Thymus (tissue), 11 donors: ENCODE results near the gene C1orf159. TPM values are rescaled to one million over a fixed set of nuclear protein-coding genes. Genes with fewer than 3 reads are reported as not detected.
"Not testable (repeated sequence)": the region's sequence is repeated elsewhere in the genome, so short reads cannot be mapped to it uniquely, and the experiment has no call there.

ENCODE experiments used
- DNase-seq, 9 donors: peaks; one replicate each; pipeline ENCODE4 v3.0.0-alpha.2; 2013; ENCODE audit warnings: low spot score in 9 of 9, low read depth in 6 of 9, missing footprints in 1 of 9
- H3K27ac ChIP-seq, 2 donors: one replicate each; pipeline ENCODE4 v1.5.1; 2013; ENCODE audit warnings: control low read depth in 1 of 2, low read depth in 1 of 2, low read length in 1 of 2, mild to moderate bottlenecking in 1 of 2, moderate library complexity in 1 of 2
- H3K27me3 ChIP-seq, 2 donors: one replicate each; pipeline ENCODE4 v1.5.1; 2013; ENCODE audit warnings: low read length in 1 of 2; ENCODE audit not compliant: control insufficient read depth in 2 of 2, insufficient read depth in 1 of 2
- H3K36me3 ChIP-seq, 2 donors: one replicate each; pipeline ENCODE4 v1.5.1; 2013; ENCODE audit warnings: low read length in 1 of 2, mild to moderate bottlenecking in 1 of 2, moderate library complexity in 1 of 2; ENCODE audit not compliant: control insufficient read depth in 2 of 2, insufficient read depth in 2 of 2
- H3K4me1 ChIP-seq, 2 donors: one replicate each; pipeline ENCODE4 v1.5.1; 2013; ENCODE audit warnings: low read length in 2 of 2; ENCODE audit not compliant: control insufficient read depth in 2 of 2, insufficient read depth in 2 of 2
- H3K4me3 ChIP-seq, 2 donors: one replicate each; pipeline ENCODE4 v1.5.1; 2013; ENCODE audit warnings: low read length in 2 of 2, control low read depth in 1 of 2, mild to moderate bottlenecking in 1 of 2
- H3K9me3 ChIP-seq, 2 donors: one replicate each; pipeline ENCODE4 v1.5.1; 2013; ENCODE audit warnings: low read length in 1 of 2, mild to moderate bottlenecking in 1 of 2; ENCODE audit not compliant: control insufficient read depth in 2 of 2, insufficient read depth in 1 of 2
- WGBS: extraction: QIAGEN DNeasy Blood & Tissue Kit; methylation state at CpG from one replicate; pipeline ENCODE4 v1.1.7; 2013; 5-methylcytosine and 5-hydroxymethylcytosine counted together
- polyA plus RNA-seq: library from polyadenylated mRNA; stranded (reverse); fragments of 200-250 nt; gene quantifications from one replicate; pipeline ENCODE4 v1.2.3, GENCODE V29; 2013
- total RNA-seq: library from RNA; stranded (reverse); fragments of 120-200 nt; gene quantifications from one replicate; pipeline ENCODE4 v1.2.4, GENCODE V29; 2013
- donor health status: healthy.

The C1orf159 gene
- total and polyA plus RNA-seq, 2 donors: 5.0 to 17.8 TPM

DNA sequence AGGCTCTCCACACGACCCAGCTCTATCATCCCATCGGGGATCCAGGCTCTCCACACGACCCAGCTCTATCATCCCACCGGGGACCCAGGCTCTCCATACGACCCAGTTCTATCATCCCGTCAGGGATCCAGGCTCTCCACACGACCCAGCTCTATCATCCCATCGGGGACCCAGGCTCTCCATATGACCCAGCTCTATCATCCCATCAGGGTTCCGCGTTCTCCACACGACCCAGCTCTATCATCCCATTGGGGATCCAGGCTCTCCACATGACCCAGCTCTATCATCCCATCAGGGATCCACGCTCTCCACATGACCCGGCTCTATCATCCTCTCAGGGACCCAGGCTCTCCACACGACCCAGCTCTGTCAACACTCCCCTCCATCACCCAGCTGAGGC lies 37.3 kb upstream of the C1orf159 start:
- WGBS: 93% methylated on average over 14 of the region's 14 CpGs
- not testable (repeated sequence) for H3K4me3 ChIP-seq, H3K27ac ChIP-seq, DNase-seq, H3K36me3 ChIP-seq, H3K27me3 ChIP-seq
- peaks cover 0 to 28% of the 10 kb centered on the region in 2 donors for H3K9me3 ChIP-seq
- peaks cover 1 to 20% of the 10 kb centered on the region in 2 donors for H3K4me1 ChIP-seq

DNA sequence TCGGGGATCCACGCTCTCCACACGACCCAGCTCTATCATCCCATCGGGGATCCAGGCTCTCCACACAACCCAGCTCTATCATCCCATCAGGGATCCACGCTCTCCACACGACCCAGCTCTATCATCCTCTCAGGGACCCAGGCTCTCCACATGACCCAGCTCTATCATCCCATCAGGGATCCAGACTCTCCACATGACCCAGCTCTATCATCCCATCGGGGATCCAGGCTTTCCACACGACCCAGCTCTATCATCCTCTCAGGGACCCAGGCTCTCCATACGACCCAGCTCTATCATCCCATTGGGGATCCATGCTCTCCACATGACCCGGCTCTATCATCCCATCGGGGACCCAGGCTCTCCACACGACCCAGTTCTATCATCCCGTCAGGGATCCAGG lies 36.5 kb upstream of the C1orf159 start:
- 89% methylated on average over 13 of the region's 13 CpGs for WGBS
- H3K27ac ChIP-seq, H3K4me3 ChIP-seq, DNase-seq, H3K27me3 ChIP-seq, H3K36me3 ChIP-seq: not testable (repeated sequence)
- Histone ChIP-seq H3K4me1 (peaks cover 0 to 13% of the 10 kb centered on the region in 2 donors), H3K9me3 (peaks cover 0 to 28% of the 10 kb centered on the region in 2 donors)

DNA sequence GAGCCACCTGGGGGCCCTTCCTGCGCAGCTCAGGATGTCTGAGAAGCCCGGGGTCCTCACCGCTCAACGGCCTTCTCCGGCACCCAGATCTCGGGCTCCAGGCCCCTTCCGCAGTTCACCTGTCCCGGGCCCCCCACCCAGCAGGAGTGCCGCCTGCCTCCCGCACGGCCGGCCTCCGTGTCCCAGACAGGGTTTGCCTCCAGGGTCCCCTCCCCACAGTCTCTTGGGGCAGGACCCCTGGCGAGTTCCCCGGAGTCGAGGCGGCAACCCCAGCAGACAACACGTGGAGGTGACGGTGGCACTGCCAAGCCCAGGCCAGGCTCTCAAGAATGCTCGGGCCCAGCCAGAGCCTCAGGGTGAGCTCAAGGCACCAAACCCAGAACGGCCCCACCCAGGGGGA lies 35.4 kb upstream of the C1orf159 start:
- Histone ChIP-seq H3K27me3 (no peaks in the 10 kb centered on the region), H3K9me3 (peaks cover 0 to 25% of the 10 kb centered on the region in 2 donors), H3K36me3 (no peaks in the 10 kb centered on the region), H3K27ac (no peak overlapping the region), H3K4me3 (no peak overlapping the region), H3K4me1 (peaks cover 0 to 14% of the 10 kb centered on the region in 2 donors)
- no peak for DNase-seq
- WGBS: 97% methylated on average over 21 of the region's 21 CpGs

DNA sequence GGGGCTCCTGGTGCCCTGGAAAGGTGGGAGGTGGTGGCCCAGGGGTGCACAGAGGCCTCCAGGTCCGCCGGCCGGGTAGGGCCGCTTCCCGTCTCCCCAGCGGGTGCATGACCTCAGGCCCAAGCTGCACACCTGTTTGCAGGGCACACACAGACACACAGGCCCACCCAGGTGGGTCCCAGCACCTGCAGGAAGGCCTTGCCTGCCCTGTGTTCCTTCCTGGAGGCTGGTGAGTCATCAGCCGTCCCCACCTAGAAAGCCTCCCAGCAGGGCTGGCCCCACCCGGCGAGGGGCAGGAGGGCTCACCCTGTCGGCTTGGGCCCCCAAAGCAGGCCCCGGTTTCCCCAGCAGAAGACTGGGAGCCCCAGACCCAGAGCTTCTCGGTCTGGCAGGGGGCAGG lies 34.2 kb upstream of the C1orf159 start:
- Histone ChIP-seq H3K36me3 (no peaks in the 10 kb centered on the region), H3K27ac (no peak overlapping the region), H3K4me3 (no peak overlapping the region), H3K27me3 (no peaks in the 10 kb centered on the region), H3K4me1 (peaks cover 2 to 25% of the 10 kb centered on the region in 2 donors), H3K9me3 (peaks cover 0 to 14% of the 10 kb centered on the region in 2 donors)
- 44% methylated on average over 12 of the region's 12 CpGs for WGBS
- DNase-seq: peak in 1 of 9 donors; percentile 25

DNA sequence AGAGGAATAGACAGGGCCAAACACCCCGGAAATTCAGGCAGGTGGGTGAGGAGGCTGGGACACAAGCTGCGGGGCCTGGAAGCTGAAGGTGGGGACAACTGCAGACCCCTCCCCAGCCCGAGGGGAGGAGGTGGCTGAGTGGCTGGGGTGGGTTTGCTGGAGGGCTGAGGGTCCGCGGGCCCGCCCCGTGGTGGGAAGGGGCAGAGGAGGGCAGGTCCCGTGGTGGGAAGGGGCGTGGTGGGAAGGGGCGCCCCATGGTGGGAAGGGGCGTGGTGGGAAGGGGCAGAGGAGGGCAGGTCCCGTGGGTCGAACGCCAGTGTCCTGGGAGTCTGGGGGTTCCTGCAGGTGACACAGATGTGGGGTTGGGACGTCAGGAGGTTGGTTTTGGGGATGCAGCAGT lies 33.5 kb upstream of the C1orf159 start:
- no peak for DNase-seq

DNA sequence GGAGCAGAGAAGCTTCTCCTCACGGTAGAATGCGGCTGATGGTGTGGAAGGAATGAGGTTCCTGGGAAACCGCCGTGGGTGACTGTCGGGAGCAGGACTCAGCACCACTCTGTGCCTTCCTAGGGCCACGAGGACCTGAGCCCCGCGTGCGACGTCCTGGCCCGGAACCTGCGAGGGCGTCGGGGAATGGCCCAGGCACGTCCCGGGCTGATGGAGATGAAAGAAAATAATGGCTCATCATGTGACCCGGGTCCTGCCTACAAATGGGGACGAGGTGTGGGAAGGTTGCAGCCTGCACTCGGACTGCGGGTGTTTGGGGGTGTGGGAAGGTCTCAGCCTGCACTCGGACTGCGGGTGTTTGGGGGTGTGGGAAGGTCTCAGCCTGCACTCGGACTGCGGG lies 32.7 kb upstream of the C1orf159 start:
- H3K9me3 ChIP-seq: peaks cover 0 to 14% of the 10 kb centered on the region in 2 donors
- H3K27ac ChIP-seq: no peak overlapping the region
- H3K4me3 ChIP-seq: no peak overlapping the region
- H3K4me1 ChIP-seq: peaks cover 18 to 41% of the 10 kb centered on the region in 2 donors
- H3K36me3 ChIP-seq: no peaks in the 10 kb centered on the region
- H3K27me3 ChIP-seq: no peaks in the 10 kb centered on the region
- WGBS: 95% methylated on average over 24 of the region's 24 CpGs
- no peak for DNase-seq

More for the DNA sequence above, 33.5 kb upstream of the C1orf159 start:
- Histone ChIP-seq H3K4me1 (peaks cover 9 to 32% of the 10 kb centered on the region in 2 donors), H3K27ac (no peak overlapping the region), H3K27me3 (no peaks in the 10 kb centered on the region), H3K4me3 (no peak overlapping the region), H3K9me3 (peaks cover 0 to 14% of the 10 kb centered on the region in 2 donors), H3K36me3 (no peaks in the 10 kb centered on the region)
- WGBS: 95% methylated on average over 15 of the region's 15 CpGs

DNA sequence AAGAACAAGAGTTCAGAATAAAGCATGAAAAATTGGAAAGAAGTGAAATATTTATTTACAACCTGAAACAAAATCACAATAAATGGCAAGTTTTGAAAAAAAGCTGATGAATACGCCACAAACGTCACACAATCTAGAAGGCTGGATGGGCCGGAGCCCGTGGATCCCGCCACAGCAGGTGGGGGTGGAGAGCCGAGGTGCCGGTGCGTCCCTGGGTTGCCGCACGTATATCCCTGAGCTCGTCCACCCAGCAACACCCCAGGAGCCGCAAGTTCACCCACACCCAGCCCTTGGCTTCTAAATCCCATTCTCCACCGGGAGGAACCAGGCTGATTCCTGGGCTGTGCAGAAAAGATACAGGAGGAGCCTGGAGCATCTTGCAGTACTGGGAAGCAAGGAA lies 32.2 kb upstream of the C1orf159 start:
- no peak overlapping the region for H3K27ac ChIP-seq
- 97% methylated on average over 13 of the region's 13 CpGs for WGBS
- H3K27me3 ChIP-seq: no peaks in the 10 kb centered on the region
- DNase-seq: no peak
- H3K9me3 ChIP-seq: peaks cover 0 to 9% of the 10 kb centered on the region in 2 donors
- peaks cover 22 to 46% of the 10 kb centered on the region in 2 donors for H3K4me1 ChIP-seq
- no peaks in the 10 kb centered on the region for H3K36me3 ChIP-seq
- H3K4me3 ChIP-seq: no peak overlapping the region

DNA sequence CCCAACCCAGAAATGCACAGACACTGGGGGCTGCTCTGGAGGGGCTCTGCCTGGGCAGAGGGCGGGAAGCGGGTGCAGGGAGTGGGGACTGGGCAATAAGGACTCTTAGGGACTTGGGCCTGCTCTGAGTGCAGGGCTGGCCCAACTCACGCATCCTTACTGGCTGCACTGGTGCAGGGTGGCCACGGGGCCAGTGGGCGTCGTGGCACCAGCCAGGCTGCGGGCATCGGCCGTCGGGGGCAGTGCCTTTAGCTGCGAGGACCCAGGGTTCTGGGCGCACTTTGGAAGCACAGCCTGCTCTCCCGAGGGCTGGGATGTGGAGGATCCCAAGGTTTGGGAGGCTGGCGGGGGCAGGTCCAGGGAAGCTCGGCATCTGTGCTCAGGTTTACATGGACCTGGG lies 30.7 kb upstream of the C1orf159 start:
- no peak for DNase-seq
- peaks cover 28 to 55% of the 10 kb centered on the region in 2 donors for H3K4me1 ChIP-seq
- no peak overlapping the region for H3K27ac ChIP-seq
- H3K9me3 ChIP-seq: no peaks in the 10 kb centered on the region
- WGBS: 95% methylated on average over 15 of the region's 15 CpGs
- H3K4me3 ChIP-seq: no peak overlapping the region
- no peaks in the 10 kb centered on the region for H3K36me3 ChIP-seq
- no peaks in the 10 kb centered on the region for H3K27me3 ChIP-seq

DNA sequence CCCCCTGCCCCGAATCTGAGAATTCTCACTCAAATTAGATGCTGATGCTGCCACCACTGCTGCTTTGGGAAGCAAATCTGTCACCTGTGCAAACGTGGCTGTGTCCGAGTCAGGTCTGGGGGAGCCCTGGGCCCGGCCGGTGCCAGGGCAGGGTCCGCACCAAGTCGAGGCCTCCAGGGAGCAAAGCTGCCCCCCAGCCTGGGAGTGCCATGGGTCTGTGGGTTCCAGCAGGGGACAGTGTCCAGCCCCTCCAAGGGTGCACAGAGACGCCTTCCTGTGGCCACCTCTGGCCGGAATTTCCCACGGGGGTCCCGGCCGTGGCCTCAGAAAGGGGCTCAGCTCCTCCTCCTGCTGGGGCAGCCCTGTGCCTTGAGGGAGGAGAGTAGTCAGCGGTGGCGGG lies 30.1 kb upstream of the C1orf159 start:
- Histone ChIP-seq H3K27me3 (no peaks in the 10 kb centered on the region), H3K27ac (no peak overlapping the region), H3K4me1 (peaks cover 28 to 57% of the 10 kb centered on the region in 2 donors)

DNA sequence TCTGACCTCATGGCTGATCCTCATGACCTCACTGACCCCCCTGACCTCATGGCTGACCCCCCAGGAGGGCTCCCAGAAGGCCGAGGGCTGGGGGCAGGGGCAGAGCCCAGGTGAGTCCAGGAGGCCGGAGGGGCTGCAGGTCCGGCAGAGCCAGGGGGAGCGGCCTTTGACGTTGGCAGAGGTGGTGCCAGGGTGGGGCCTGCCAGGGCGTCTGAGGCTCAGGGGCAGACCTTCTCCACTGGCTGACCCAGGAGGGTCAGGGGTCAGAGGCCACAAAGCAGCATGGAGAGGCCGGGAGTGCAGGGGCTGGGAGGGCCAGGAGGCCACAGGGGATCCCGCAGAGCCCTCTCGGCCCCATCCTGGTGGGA lies 29.6 kb upstream of the C1orf159 start:
- H3K9me3 ChIP-seq: no peaks in the 10 kb centered on the region
- H3K36me3 ChIP-seq: no peaks in the 10 kb centered on the region
- peaks cover 28 to 54% of the 10 kb centered on the region in 2 donors for H3K4me1 ChIP-seq
- H3K27me3 ChIP-seq: peaks cover 0 to 2% of the 10 kb centered on the region in 2 donors
- WGBS: 98% methylated on average over 9 of the region's 9 CpGs
- DNase-seq: no peak
- H3K4me3 ChIP-seq: no peak overlapping the region
- H3K27ac ChIP-seq: no peak overlapping the region

More for the DNA sequence above, 30.1 kb upstream of the C1orf159 start:
- H3K4me3 ChIP-seq: no peak overlapping the region
- WGBS: 93% methylated on average over 14 of the region's 14 CpGs
- no peaks in the 10 kb centered on the region for H3K9me3 ChIP-seq
- no peak for DNase-seq
- no peaks in the 10 kb centered on the region for H3K36me3 ChIP-seq
